ENCODE results near the gene SPEM2. TPM values are rescaled to one million over a fixed set of nuclear protein-coding genes. Genes with fewer than 3 reads are reported as not detected.
A peak's percentile ranks its signal among the peaks of the same experiment; 100 is the strongest.

The SPEM2 gene
- total and polyA plus RNA-seq, 2 of the 8 experiments (the other 6 are each of a cell fraction or from before 2014, with no cell fraction given) = 0.03 TPM; not detected in 1

DNA sequence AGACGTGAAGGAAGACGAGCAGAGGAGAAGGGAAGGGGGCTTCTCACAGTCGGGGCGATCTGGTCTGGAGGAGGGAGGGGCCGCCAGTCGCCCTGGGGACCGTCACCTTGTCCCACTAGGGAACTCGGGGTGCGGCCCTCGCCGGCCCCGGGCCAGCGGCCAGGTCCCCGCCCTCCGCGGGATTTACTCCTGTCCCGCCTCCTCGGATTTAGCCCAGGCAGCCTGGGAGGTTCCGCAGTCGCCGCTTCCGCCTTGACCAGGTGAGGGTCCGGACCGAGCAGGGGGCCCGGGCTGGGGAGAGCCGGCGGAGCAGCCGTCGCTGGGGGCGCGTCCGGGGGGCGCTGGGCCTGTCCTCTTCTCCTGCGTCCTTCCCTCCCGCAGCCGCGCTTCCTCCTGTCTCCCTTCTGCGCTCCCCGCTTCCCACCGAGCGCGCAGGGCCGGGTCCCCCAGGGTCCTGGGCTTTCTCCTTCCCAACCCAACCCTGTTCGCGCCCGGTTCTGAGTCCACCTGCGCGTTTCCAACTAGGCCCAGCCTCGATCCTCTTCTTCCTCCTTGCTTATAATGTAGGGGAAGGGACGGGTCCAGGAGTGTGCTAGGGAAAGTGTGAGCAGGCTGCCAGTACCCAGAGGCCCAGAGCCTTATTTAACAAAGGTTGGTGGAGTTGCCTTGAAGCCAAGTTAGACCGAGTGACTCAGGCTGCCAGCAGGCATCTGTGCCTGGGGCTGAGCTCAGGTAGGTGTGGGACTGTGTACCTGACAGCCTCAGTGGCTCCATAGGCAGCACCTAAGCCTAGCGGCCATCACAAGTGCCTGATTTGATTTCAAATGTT lies 44.3 kb upstream of the SPEM2 start, which contains the start of gene TNK1:
Gene TNK1, plus strand, starts transcription at position 235 of the 829 bp plus-strand sequence. CDS start 1,838 bp downstream, outside the sequence.
- Histone ChIP-seq H3K23me2 (ENCODE audit: low read depth, low read length) (peaks cover 12% of the 10 kb centered on the region; the same call in 1 of the 2 replicates), H2AFZ (ENCODE audit: low read length) (peak within 1 kb of the TSS; percentile 73; the same call in 1 of the 2 replicates), H3K23ac (ENCODE audit: insufficient read length) (no peak within 1 kb of the TSS), H3K79me1 (ENCODE audit: low read depth, low read length) (peaks cover 3% of the 10 kb centered on the region; the same call in 1 of the 2 replicates), H4K20me1 (replicated peaks in 1 of 2; ENCODE audit: control insufficient read depth in 1 of 2, insufficient read depth in 2 of 2, low read length in 2 of 2) (peaks cover 0 to 8% of the 10 kb centered on the region in 2 experiments), H3K27ac (ENCODE audit: low read depth, low read length) (no peak within 1 kb of the TSS), H2BK5ac (ENCODE audit: low read depth, low read length) (peak within 1 kb of the TSS; percentile 44; the same call in 1 of the 2 replicates), H2BK120ac (replicated peaks; ENCODE audit: low read depth, low read length) (no peak within 1 kb of the TSS), H3K56ac (replicated peaks; ENCODE audit: insufficient read length, low read depth, low read length) (no peak within 1 kb of the TSS), H2BK20ac (ENCODE audit: low read length) (no peak within 1 kb of the TSS), H3K14ac (ENCODE audit: insufficient read length) (no peak within 1 kb of the TSS), H2BK15ac (ENCODE audit: low read length) (peak within 1 kb of the TSS; percentile 88; the same call in 1 of the 2 replicates), H4K91ac (replicated peaks; ENCODE audit: insufficient read length, low read length) (no peak within 1 kb of the TSS), H3K79me2 (ENCODE audit: control insufficient read depth in 1 of 2, insufficient read depth in 2 of 2, low read length in 2 of 2) (no peaks in the 10 kb centered on the region), H3K9ac (replicated peaks in 1 of 4; ENCODE audit: extremely low read depth in 1 of 4, low read depth in 3 of 4, low read length in 3 of 4) (peak within 1 kb of the TSS in 2 of 4 experiments; percentile 40 to 43; a peak in 2 of 7 replicates), H3K27me3 (replicated peaks in 1 of 4; ENCODE audit: control insufficient read depth in 3 of 4, extremely low read depth in 1 of 4, insufficient read depth in 3 of 4, low read length in 3 of 4) (peaks cover 0 to 39% (median 29%) of the 10 kb centered on the region in 4 experiments; a peak in 6 of 7 replicates), H3K4me3 (ENCODE audit: extremely low read depth in 1 of 4, insufficient read depth in 2 of 4, low read depth in 3 of 4, low read length in 4 of 4) (peak within 1 kb of the TSS; percentile 37 to 72 (median 56)), H3K4ac (replicated peaks; ENCODE audit: insufficient read length, low read depth, low read length) (no peak within 1 kb of the TSS), H3K4me1 (replicated peaks in 1 of 4; ENCODE audit: control insufficient read depth in 3 of 4, insufficient read depth in 4 of 4, low read length in 3 of 4) (peaks cover 0 to 17% (median 10%) of the 10 kb centered on the region in 4 experiments; a peak in 6 of 7 replicates), H3K9me3 (ENCODE audit: insufficient read depth in 2 of 2, low read depth in 1 of 2, low read length in 1 of 2) (peaks cover 0 to 7% of the 10 kb centered on the region in 2 experiments; a peak in 1 of 4 replicates), H2BK12ac (ENCODE audit: low read depth, low read length) (peak within 1 kb of the TSS; percentile 82; the same call in 1 of the 2 replicates), H3K4me2 (ENCODE audit: insufficient read depth in 1 of 2, low read depth in 2 of 2, low read length in 2 of 2) (peak within 1 kb of the TSS; percentile 66 to 83), H3K18ac (ENCODE audit: extremely low read depth, low read length) (peak within 1 kb of the TSS; percentile 87), H2AK5ac (ENCODE audit: low read depth, low read length) (no peak within 1 kb of the TSS), H4K8ac (ENCODE audit: extremely low read depth, insufficient read depth, low read length) (peak within 1 kb of the TSS; percentile 59), H4K5ac (ENCODE audit: insufficient read length, low read depth, low read length) (peak within 1 kb of the TSS; percentile 21), H3K36me3 (ENCODE audit: control insufficient read depth in 2 of 4, insufficient read depth in 4 of 4, low read length in 3 of 4) (no peaks in the 10 kb centered on the region)
- CTCF ChIA-PET (ENCODE audit: partially characterized antibody) = interaction anchor here (0.6 to 1.5 kb wide), 7 partner anchors 18 to 180 kb away, joined by 3 to 4 read pairs (median 3); partner anchors contain the start of genes NEURL4 and TMEM256
- peak; percentile 45 for FAIRE-seq
- POLR2A ChIA-PET (ENCODE audit: partially characterized antibody) = interaction anchor here (0.7 to 1.7 kb wide), 20 partner anchors 7 to 270 kb away, joined by 3 to 6 read pairs (median 4); partner anchors contain the start of genes ATP1B2, PLSCR3, TMEM95 and ZBTB4
- 4% methylated on average over 29 of the region's 52 CpGs; no CpG with 5 or more reads in 1 of the 2 experiments for WGBS, 2 experiments (ENCODE audit: extremely low coverage in 1 of 2, insufficient coverage in 1 of 2, insufficient read length in 1 of 2, insufficient replicate concordance in 2 of 2, low coverage in 1 of 2, low lambda C conversion rate in 2 of 2, missing lambda C conversion rate in 1 of 2)
- peak in 1 of 2 experiments; percentile 82 for DNase-seq (ENCODE audit: low read depth in 1 of 2, low spot score in 2 of 2)
- TF ChIP-seq SP2 (IDR thresholded peaks at IDR 0.05; ENCODE audit: low read length) (no peak), BACH1 (IDR thresholded peaks at IDR 0.05; ENCODE audit: low read length) (no peak), CTBP2 (IDR thresholded peaks at IDR 0.05; ENCODE audit: borderline replicate concordance, insufficient read depth, insufficient read length, low read length) (no peak), RAD21 (IDR thresholded peaks at IDR 0.05 in 1 of 2, conservative IDR thresholded peaks at IDR 0.05 in 1 of 2; ENCODE audit: low read depth in 2 of 2, low read length in 2 of 2) (no peak), YY1 (IDR thresholded peaks at IDR 0.05; ENCODE audit: low read depth, low read length) (no peak), EZH2 (IDR thresholded peaks at IDR 0.05; ENCODE audit: low read depth, low read length, severe bottlenecking) (peak; percentile 57)
- TF ChIP-seq, protein P1, sequence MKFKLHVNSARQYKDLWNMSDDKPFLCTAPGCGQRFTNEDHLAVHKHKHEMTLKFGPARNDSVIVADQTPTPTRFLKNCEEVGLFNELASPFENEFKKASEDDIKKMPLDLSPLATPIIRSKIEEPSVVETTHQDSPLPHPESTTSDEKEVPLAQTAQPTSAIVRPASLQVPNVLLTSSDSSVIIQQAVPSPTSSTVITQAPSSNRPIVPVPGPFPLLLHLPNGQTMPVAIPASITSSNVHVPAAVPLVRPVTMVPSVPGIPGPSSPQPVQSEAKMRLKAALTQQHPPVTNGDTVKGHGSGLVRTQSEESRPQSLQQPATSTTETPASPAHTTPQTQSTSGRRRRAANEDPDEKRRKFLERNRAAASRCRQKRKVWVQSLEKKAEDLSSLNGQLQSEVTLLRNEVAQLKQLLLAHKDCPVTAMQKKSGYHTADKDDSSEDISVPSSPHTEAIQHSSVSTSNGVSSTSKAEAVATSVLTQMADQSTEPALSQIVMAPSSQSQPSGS (IDR thresholded peaks at IDR 0.05; ENCODE audit: low read length) = no peak
- TF ChIP-seq, protein P2, sequence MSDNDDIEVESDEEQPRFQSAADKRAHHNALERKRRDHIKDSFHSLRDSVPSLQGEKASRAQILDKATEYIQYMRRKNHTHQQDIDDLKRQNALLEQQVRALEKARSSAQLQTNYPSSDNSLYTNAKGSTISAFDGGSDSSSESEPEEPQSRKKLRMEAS (IDR thresholded peaks at IDR 0.05) = no peak

Data from H1 (cell line).